Tibial nerve (tissue), 4 donors: ENCODE data around the gene UNC50. TPM values are rescaled to one million over a fixed set of nuclear protein-coding genes. Genes with fewer than 3 reads are reported as not detected.
A peak's percentile ranks its signal among the peaks of the same experiment; 100 is the strongest.

Source experiments
- DNase-seq, 2 donors: peaks; one replicate each; pipeline ENCODE4 v3.0.0-alpha.2; 2019; ENCODE audit warnings: low spot score in 2 of 2
- H3K27ac ChIP-seq, 4 donors: fragments of 200-600 bp; sonication (generic) in 3 of 4; one replicate each; pipeline ENCODE4 v1.5.1; 2017 to 2019; ENCODE audit warnings: mild to moderate bottlenecking in 1 of 4
- H3K27me3 ChIP-seq, 2 donors: fragments of 200-600 bp; sonication (generic) in 1 of 2; one replicate each; pipeline versions ENCODE4 v1.5.1 to v1.6.0; 2017 to 2019
- H3K36me3 ChIP-seq, 3 donors: fragments of 200-600 bp; sonication (generic); one replicate each; pipeline ENCODE4 v1.5.1; 2018 to 2019
- H3K4me1 ChIP-seq, 4 donors: fragments of 200-600 bp; sonication (generic) in 3 of 4; one replicate each; pipeline ENCODE4 v1.5.1; 2017 to 2019
- H3K4me3 ChIP-seq, 4 donors: fragments of 200-600 bp; sonication (generic) in 3 of 4; one replicate each; pipeline ENCODE4 v1.5.1; 2017 to 2019; ENCODE audit warnings: mild to moderate bottlenecking in 1 of 4, moderate library complexity in 1 of 4
- H3K9me3 ChIP-seq, 4 donors: fragments of 200-600 bp; sonication (generic) in 3 of 4; one replicate each; pipeline ENCODE4 v1.5.1; 2017 to 2019
- EP300 ChIP-seq, 2 donors: sonication (generic); formaldehyde crosslinking; IDR thresholded peaks; one replicate each; pipeline ENCODE4 v1.6.1; 2017; ENCODE audit warnings: antibody characterized with exemption in 2 of 2, mild to moderate bottlenecking in 1 of 2
- POLR2A ChIP-seq, 2 donors: fragments of 450-650 bp; IDR thresholded peaks; one replicate each; pipeline ENCODE4 v1.6.1; 2017; ENCODE audit warnings: antibody characterized with exemption in 2 of 2, mild to moderate bottlenecking in 2 of 2, moderate library complexity in 2 of 2
- WGBS, 2 donors: methylation state at CpG; one replicate each; pipeline ENCODE4 v1.1.5; 2018; 5-methylcytosine and 5-hydroxymethylcytosine counted together
- total RNA-seq, 4 donors: library from RNA; depleted of rRNA; stranded (reverse); fragments of >200 nt; gene quantifications; one replicate each; pipeline ENCODE4 v1.1.0, GENCODE V29; 2016
- TF ChIP-seq, protein P1 (sequence below), 5 experiments: fragments of 200-600 bp in 3 of 5; fragments of 450-650 bp in 2 of 5; sonication (generic) in 3 of 5; IDR thresholded peaks; one replicate each; pipeline ENCODE4 v1.5.1; 2016 to 2019; ENCODE audit warnings: antibody characterized with exemption in 5 of 5, mild to moderate bottlenecking in 3 of 5, moderate library complexity in 2 of 5

UNC50 gene
- total RNA-seq, 4 donors from 2014 or later: 45.3 to 64.9 (median 56.7) TPM

DNA sequence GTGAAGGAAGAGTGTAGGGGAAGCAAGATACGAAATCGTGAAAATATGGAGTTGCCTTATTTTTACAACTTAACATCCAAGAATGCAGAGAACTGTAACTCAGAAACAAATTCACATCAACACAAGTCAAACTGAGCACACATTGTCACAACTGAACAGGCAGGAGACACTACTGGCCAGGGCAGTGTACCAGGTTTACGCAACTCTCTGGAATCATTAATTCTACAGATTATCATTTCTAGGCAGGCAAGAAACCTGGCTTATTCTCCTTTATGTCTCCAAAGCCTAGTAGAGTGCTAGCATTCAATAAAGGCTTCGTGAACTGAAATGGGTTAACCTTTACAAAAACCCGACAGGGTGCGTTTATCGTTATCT, 661 bp upstream of the UNC50 start:
- no peaks in the 10 kb centered on the region for H3K9me3 ChIP-seq
- H3K4me1 ChIP-seq: peaks cover 0 to 64% (median 38%) of the 10 kb centered on the region in 4 donors
- WGBS, 2 donors: 7 to 10% methylated on average over 6 to 7 of the region's 7 CpGs
- H3K4me3 ChIP-seq: peak overlapping the region; percentile 63 to 87 (median 78)
- H3K27ac ChIP-seq: peak overlapping the region; percentile 89 to 99 (median 94)
- DNase-seq: no peak
- TF ChIP-seq, protein P1, sequence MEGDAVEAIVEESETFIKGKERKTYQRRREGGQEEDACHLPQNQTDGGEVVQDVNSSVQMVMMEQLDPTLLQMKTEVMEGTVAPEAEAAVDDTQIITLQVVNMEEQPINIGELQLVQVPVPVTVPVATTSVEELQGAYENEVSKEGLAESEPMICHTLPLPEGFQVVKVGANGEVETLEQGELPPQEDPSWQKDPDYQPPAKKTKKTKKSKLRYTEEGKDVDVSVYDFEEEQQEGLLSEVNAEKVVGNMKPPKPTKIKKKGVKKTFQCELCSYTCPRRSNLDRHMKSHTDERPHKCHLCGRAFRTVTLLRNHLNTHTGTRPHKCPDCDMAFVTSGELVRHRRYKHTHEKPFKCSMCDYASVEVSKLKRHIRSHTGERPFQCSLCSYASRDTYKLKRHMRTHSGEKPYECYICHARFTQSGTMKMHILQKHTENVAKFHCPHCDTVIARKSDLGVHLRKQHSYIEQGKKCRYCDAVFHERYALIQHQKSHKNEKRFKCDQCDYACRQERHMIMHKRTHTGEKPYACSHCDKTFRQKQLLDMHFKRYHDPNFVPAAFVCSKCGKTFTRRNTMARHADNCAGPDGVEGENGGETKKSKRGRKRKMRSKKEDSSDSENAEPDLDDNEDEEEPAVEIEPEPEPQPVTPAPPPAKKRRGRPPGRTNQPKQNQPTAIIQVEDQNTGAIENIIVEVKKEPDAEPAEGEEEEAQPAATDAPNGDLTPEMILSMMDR (IDR thresholded peaks at IDR 0.05): no peak
- no peak for TF ChIP-seq POLR2A (IDR thresholded peaks at IDR 0.05)
- no peak for TF ChIP-seq EP300 (IDR thresholded peaks at IDR 0.05)
- H3K36me3 ChIP-seq: peaks cover 0 to 34% (median 0%) of the 10 kb centered on the region in 3 donors
- H3K27me3 ChIP-seq: no peaks in the 10 kb centered on the region

DNA sequence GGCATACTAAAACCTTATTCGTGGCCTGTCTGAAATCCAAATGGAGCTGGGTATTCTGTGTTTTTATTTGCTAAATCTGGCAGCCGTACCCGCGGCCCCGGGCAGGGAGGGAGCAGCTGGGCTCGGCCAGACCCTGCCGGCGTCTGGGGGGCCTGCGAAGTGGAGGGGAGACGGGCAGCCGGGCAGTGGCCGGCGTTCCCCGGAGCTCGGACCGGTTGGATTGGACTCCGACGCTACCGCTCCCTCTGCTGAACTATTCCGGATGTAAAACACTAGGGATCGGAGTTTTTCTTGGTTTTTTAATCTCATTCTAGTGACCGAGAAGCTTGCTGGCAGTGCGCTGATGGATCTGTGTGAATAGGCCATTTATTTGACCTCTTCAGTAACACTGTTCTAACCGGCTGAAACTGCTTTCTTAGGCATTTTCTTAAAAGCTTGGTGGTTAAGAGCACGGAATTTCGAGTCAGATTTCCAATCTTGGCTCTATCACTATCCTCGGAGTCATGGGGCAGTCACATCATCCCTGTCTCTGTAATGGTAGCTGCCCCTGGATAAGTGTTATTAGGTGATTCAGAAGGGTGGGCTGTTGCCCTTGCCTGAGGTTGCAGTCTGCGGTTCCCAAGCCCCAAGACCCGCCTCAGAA, 694 bp downstream of the UNC50 start:
- WGBS, 2 donors: 1 to 2% methylated on average over 24 to 29 of the region's 29 CpGs
- H3K4me1 ChIP-seq: peaks cover 0 to 68% (median 38%) of the 10 kb centered on the region in 4 donors
- H3K36me3 ChIP-seq: peaks cover 0 to 34% (median 0%) of the 10 kb centered on the region in 3 donors
- peak overlapping the region; percentile 89 to 99 (median 94) for H3K27ac ChIP-seq
- H3K9me3 ChIP-seq: no peaks in the 10 kb centered on the region
- TF ChIP-seq, protein P1 (IDR thresholded peaks at IDR 0.05): no peak
- no peak for TF ChIP-seq EP300 (IDR thresholded peaks at IDR 0.05)
- TF ChIP-seq POLR2A (IDR thresholded peaks at IDR 0.05): no peak
- peak overlapping the region; percentile 63 to 87 (median 78) for H3K4me3 ChIP-seq
- DNase-seq: no peak
- no peaks in the 10 kb centered on the region for H3K27me3 ChIP-seq

DNA sequence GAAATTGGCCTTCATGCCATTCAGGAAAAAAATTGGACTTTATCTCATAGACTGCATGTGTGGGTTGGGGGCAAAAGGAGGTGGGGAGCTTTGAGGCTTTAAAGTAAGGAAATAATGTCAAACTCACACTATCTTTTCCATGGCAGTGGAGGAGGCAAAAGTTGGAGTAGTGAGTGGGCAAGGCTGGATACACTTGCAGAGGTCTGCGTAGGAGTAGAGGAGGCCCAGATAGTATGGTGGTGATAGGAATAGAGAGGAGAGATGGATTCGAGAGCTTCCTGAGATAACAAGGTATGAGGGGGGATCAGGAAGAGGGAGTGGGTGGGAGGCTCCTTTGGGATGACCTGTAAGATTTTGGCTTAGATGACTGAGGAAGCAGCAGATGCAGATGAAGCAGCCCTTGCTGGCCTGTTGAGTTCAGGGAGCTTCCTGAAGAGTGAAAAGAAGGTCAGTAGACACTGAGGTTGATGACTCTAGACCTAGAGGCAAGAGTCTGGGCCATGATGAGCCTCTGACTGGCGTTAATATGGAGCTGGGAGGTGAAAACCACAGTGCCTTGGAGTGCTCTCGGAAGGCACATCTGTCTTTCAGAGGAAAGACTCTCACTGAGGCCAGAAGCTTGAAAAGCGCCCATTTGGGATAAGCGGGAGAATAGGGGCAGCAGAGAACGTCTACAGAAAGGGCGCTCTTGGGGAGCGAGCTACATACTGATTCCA, 5.8 kb downstream of the UNC50 start:
- no peak for TF ChIP-seq POLR2A (IDR thresholded peaks at IDR 0.05)
- TF ChIP-seq, protein P1 (IDR thresholded peaks at IDR 0.05): no peak
- TF ChIP-seq EP300 (IDR thresholded peaks at IDR 0.05): no peak
- WGBS, 2 donors: 93 to 94% methylated on average over 9 of the region's 9 CpGs
- peaks cover 0 to 81% (median 0%) of the 10 kb centered on the region in 3 donors for H3K36me3 ChIP-seq
- H3K9me3 ChIP-seq: no peaks in the 10 kb centered on the region
- no peak for DNase-seq
- peaks cover 0 to 35% (median 22%) of the 10 kb centered on the region in 4 donors for H3K4me1 ChIP-seq
- no peak overlapping the region for H3K27ac ChIP-seq
- H3K4me3 ChIP-seq: no peak overlapping the region
- H3K27me3 ChIP-seq: no peaks in the 10 kb centered on the region

DNA sequence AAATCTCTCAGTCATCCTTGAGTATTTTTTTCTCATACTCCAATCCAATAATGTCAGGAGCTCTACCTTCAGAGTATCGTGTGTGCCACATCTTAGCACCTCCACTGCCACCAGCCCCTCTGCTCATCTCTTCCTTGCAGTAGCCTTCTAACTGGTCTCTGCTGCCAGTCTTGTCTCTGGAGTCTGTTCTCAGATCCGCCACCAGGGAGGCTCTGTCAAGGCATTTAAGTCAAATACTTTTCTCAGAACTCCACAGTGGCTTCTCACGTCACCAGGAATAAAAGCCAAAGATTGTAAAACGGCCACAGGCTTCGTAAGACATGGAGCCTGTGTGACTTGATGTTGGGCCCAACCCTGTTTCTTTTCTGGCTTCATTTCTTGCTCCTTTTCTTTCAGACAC, 7.1 kb downstream of the UNC50 start:
- Histone ChIP-seq H3K27ac (no peak overlapping the region), H3K36me3 (peaks cover 0 to 83% (median 0%) of the 10 kb centered on the region in 3 donors), H3K4me1 (peaks cover 0 to 22% (median 9%) of the 10 kb centered on the region in 4 donors), H3K4me3 (no peak overlapping the region), H3K9me3 (no peaks in the 10 kb centered on the region), H3K27me3 (no peaks in the 10 kb centered on the region)
- TF ChIP-seq POLR2A (IDR thresholded peaks at IDR 0.05) (no peak), EP300 (IDR thresholded peaks at IDR 0.05) (no peak)
- TF ChIP-seq, protein P1 (IDR thresholded peaks at IDR 0.05): no peak
- no peak for DNase-seq
- 83 to 84% methylated on average over 5 of the region's 5 CpGs for WGBS, 2 donors

DNA sequence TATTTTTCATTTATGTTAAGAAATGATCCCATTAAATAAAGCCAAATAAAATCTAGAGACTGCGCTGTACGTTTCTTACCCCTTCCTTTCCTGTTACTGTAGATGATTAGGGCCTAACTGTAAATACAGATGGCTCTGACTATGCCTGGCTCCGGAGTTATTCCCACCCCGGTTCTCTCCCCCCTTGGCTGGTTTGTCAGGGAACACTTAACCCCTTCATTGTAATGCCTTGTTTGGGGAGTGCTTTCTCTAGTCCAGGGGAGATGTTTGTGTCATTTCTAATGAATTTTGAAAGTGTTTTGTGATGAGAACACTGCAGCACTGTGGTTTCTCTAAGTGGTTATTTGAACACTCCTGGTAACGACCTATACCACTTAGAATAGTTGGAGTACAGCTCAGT, 8.8 kb downstream of the UNC50 start:
- H3K27me3 ChIP-seq: no peaks in the 10 kb centered on the region
- H3K36me3 ChIP-seq: peaks cover 0 to 83% (median 0%) of the 10 kb centered on the region in 3 donors
- no peak for DNase-seq
- no peak overlapping the region for H3K27ac ChIP-seq
- H3K9me3 ChIP-seq: no peaks in the 10 kb centered on the region
- H3K4me3 ChIP-seq: no peak overlapping the region
- H3K4me1 ChIP-seq: peaks cover 0 to 7% (median 0%) of the 10 kb centered on the region in 4 donors
- 49 to 50% methylated on average over 5 of the region's 5 CpGs for WGBS, 2 donors
- TF ChIP-seq POLR2A (IDR thresholded peaks at IDR 0.05) (no peak), EP300 (IDR thresholded peaks at IDR 0.05) (no peak)
- TF ChIP-seq, protein P1 (IDR thresholded peaks at IDR 0.05): no peak
